GM19035 (cell line): Measurements from ENCODE around the gene ATXN7L3.
"Not testable (repeated sequence)": the region's sequence is repeated elsewhere in the genome, so short reads cannot be mapped to it uniquely, and the experiment has no call there.

Experiments used
- ATAC-seq: cut with Tn5 transposase; IDR thresholded peaks from one replicate; pipeline ENCODE4 v1.9.1; 2021; ENCODE audit not compliant: unreplicated experiment

The ATXN7L3 gene

GRCh38 chr17:44176671-44177501 is 22.8 kb downstream of the ATXN7L3 start:
- no peak for ATAC-seq

- no peak for ATAC-seq
Observed at GRCh38 chr17:44176257-44176656, 23.4 kb downstream of the ATXN7L3 start.

DNA sequence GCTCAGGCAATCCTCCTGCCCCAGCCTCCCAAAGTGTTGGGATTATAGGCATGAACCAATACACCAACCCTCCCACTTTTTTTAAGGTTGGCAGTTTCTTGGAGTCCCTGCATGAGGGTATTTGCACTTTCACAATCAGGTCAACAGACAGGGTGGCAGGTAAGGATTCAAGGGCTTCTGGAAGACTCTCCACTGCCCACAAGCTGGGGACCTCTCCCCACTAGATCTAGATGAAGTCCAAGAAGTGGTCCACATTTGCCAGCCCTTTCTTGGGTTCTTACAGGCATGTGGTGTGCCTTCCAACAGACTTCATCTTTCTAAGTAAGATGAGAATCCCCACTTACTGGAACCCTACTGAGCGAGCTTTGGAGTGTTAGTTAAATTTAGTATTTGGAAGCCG is 25.3 kb downstream of the ATXN7L3 start:
- no peak for ATAC-seq

GRCh38 chr17:44171931-44172455 is 27.7 kb downstream of the ATXN7L3 start:
- no peak for ATAC-seq

GRCh38 chr17:44170499-44171201 is 29.0 kb downstream of the ATXN7L3 start, which contains the start of gene ASB16:
Gene ASB16 (plus strand): TSS chr17:44170704. CDS start chr17:44170790, 86 bp downstream.
- no peak for ATAC-seq

DNA sequence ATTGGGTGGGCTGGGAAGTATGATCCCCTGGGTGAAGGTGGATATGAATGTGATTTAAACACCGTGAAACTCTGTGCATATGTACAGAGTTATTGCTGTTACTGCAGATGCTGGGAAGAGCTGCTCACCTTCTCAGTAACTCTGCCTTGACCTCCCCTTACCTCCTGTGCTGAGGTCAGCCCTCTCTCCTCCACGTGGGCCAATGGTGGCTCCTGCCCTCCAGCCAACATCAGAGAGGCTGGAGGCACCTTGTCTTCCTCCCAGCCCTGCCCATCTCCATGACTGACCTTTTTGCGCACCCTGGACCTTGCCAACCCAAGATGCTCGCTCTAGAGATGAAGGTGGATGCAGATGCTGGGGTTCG is 29.6 kb downstream of the ATXN7L3 start:
- ATAC-seq = no peak

GRCh38 chr17:44167181-44167861 is 32.4 kb downstream of the ATXN7L3 start:
- no peak for ATAC-seq

DNA sequence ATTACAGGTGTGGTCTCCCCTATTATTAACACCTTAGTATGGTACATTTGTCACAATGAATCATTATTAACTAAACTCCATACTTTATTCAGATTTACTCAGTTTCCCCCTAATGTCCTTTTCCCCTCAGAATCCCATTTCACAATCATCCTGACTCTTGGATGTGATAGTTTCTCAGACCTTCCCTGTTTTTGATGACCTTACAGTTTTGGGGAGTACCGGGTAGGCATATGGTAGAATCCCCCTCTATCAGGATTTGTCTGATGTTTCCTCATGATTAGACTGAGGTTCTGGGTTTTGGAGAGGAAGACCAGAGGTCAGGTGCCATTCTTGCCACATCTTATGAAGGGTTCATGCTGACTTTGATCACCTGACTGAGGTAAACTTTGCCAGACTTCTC is 35.2 kb downstream of the ATXN7L3 start:
- no peak for ATAC-seq

- ATAC-seq = no peak
Observed at GRCh38 chr17:44159519-44160210, 40.0 kb downstream of the ATXN7L3 start.

- no peak for ATAC-seq
Observed at GRCh38 chr17:44155488-44155887, 44.2 kb downstream of the ATXN7L3 start.

GRCh38 chr17:44152875-44153274 is 46.8 kb downstream of the ATXN7L3 start:
- no peak for ATAC-seq

DNA sequence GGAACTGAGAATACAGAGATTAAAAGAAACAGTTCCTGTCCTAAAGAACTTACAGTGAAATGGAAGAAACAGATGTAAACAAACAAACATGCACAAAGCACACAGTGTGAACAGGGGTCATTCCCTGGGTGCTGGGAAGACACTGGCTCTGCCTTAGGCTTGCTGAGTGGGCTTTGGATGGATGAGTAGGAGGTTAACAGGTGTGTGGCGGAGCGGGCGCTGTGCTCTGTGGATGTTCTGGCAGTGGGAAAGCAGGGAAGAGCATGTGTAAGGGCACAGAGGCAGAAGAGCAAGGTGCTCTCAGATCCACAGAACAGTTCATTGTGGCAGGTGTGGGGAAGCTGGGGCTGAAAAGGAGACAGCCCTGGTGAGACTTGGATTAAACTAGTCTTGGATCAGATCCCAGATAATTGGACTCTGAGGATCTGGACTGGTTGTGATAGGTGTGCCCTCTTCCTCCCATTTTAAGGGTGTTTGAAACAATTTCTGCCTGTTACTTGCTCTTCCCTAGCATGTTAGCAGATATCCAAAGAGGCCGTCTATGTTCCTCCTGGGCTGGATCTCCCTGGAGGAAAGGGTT is 49.8 kb downstream of the ATXN7L3 start:
- no peak for ATAC-seq

DNA sequence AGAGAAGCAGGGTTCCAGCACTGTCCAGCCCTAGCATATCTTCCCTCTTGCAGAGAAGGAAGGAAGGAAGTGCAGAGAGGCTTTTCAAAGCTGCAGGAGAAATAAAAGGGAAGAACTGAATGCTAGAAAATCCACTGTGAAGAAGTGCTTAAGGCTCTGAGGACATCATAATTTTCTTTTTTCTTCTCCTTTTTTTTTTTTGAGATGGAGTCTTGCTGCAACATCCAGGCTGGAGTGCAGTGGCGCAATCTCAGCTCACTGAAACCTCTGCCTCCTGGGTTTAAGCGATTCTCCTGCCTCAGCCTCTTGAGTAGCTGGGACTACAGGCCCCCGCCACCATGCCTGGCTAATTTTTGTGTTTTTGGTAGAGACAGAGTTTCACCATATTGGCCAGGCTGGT is 50.6 kb downstream of the ATXN7L3 start:
- not testable (repeated sequence) for ATAC-seq

- ATAC-seq = no peak
Observed at GRCh38 chr17:44147812-44148211, 51.9 kb downstream of the ATXN7L3 start.

GRCh38 chr17:44146375-44147346 is 53.0 kb downstream of the ATXN7L3 start:
- ATAC-seq = no peak

GRCh38 chr17:44144966-44145739 is 54.5 kb downstream of the ATXN7L3 start:
- ATAC-seq = no peak

DNA sequence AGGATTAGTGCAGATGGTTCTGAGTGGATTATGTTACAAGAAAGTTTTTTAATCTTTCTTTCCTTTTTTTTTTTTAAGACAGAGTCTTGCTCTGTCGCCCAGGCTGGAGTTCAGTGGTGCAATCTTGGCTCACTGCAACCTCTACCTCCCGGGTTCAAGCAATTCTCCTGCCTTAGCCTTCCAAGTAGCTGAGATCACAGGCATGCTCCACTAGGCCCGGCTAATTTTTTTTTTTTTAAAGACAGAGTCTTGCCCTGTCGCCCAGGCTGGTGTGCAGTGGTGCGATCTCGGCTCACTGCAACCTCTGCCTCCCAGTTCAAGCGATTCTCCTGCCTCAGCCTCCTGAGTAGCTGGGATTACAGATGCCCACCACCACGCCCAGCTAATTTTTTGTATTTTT is 55.8 kb downstream of the ATXN7L3 start:
- not testable (repeated sequence) for ATAC-seq
